C4-2B (cell line): ENCODE results near the gene TIMM10.

Source experiments
- CTCF ChIP-seq: fragments of 450-650 bp; conservative IDR thresholded peaks from 2 replicates; pipeline ENCODE4 v1.5.1; 2017; ENCODE audit warnings: mild to moderate bottlenecking
- ZFX ChIP-seq: fragments of 450-650 bp; IDR thresholded peaks from 2 replicates; pipeline ENCODE4 v1.6.1; 2017

- TF ChIP-seq CTCF (no peak), ZFX (no peak)
Observed at GRCh38 chr11:57545883-57546282, 15.3 kb upstream of the TIMM10 start.
